Myocyte (in vitro differentiated cells): ENCODE data around the gene ATG4B. TPM values are rescaled to one million over a fixed set of nuclear protein-coding genes. Genes with fewer than 3 reads are reported as not detected.

Source experiments
- DNase-seq: peaks from one replicate; pipeline ENCODE4 v3.0.0-alpha.2; 2012; ENCODE audit warnings: low read depth
- total RNA-seq: library from RNA; depleted of rRNA; stranded (reverse); fragments of >200 nt; gene quantifications from 2 replicates; pipeline ENCODE4 v1.2.3, GENCODE V29; 2014

Gene ATG4B
- total RNA-seq, 1 donor from 2014 or later, result 95.2 TPM

GRCh38 chr2:241612156-241613016 is 25.1 kb upstream of the ATG4B start:
- no peak for DNase-seq

GRCh38 chr2:241613017-241613780 is 24.3 kb upstream of the ATG4B start:
- DNase-seq, result no peak

- DNase-seq, result no peak
These were observed 22.5 kb upstream of the ATG4B start for GRCh38 chr2:241615041-241615440.

- DNase-seq, result no peak
These were observed 21.9 kb upstream of the ATG4B start for GRCh38 chr2:241615522-241616052.

GRCh38 chr2:241616168-241617125 is 21.0 kb upstream of the ATG4B start:
- DNase-seq, result no peak

- no peak for DNase-seq
These were observed 19.9 kb upstream of the ATG4B start for GRCh38 chr2:241617431-241618154.

- DNase-seq, result no peak
These were observed 19.1 kb upstream of the ATG4B start for GRCh38 chr2:241618296-241618805.

GRCh38 chr2:241618829-241619228 is 18.7 kb upstream of the ATG4B start:
- no peak for DNase-seq

- DNase-seq, result no peak
These were observed 17.7 kb upstream of the ATG4B start for GRCh38 chr2:241619597-241620418.

- DNase-seq, result no peak
These were observed 17.1 kb upstream of the ATG4B start for GRCh38 chr2:241620419-241620769.

GRCh38 chr2:241627675-241628074 is 9.8 kb upstream of the ATG4B start:
- peak; percentile 31 for DNase-seq

GRCh38 chr2:241629762-241630435 is 7.6 kb upstream of the ATG4B start:
- peak; percentile 33 for DNase-seq

- no peak for DNase-seq
These were observed 4.8 kb upstream of the ATG4B start for GRCh38 chr2:241632478-241633325.

GRCh38 chr2:241633561-241633960 is 3.9 kb upstream of the ATG4B start:
- no peak for DNase-seq

GRCh38 chr2:241635756-241636155 is 1.7 kb upstream of the ATG4B start:
- DNase-seq, result no peak

GRCh38 chr2:241636182-241637017 is 1.1 kb upstream of the ATG4B start:
- DNase-seq, result peak; percentile 46
